ENCODE data around the gene FZD2. TPM values are rescaled to one million over a fixed set of nuclear protein-coding genes. Genes with fewer than 3 reads are reported as not detected.
A peak's percentile ranks its signal among the peaks of the same experiment; 100 is the strongest.

FZD2 gene
- total RNA-seq, 1 experiment from 2014 or later: 12.8 TPM

DNA sequence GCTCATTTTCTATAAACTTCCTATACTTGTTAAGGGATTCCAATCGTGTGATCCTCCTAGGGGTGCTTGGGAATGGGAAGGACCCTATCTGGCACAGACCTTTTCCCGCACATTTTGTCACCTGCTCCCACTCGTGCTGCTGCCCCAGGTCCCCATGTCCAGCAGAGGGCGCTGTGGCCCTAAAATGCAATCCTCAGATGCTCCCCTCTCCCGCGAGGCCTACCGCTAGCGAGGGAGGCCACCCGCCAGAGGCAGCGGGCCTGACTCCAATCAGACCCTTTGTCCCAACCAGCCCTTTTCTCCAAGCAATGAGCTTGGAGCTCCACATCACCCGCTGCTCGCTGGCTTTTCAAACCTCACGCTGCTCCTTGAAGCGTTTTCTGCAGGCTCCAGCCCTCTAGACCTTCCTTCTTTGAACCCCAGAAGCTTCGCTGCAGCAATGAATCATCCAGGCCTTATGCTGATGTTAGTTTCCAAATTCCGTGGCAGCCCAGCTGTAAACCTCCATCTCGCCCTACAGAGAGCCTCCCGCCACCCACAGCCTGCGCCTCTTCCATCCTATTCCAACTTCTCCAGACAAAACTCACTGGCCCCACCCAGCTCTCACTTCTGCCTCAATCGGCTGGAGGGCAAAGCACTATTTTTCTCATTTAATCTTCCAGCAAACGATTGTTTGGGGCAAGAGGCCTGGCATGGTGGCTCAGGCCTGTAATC is 23.6 kb upstream of the FZD2 start:
- Histone ChIP-seq H3K79me2 (ENCODE audit: insufficient read depth, low read length) (no peaks in the 10 kb centered on the region), H3K9me2 (ENCODE audit: insufficient read depth) (no peaks in the 10 kb centered on the region), H3K9ac (ENCODE audit: low read length) (peak overlapping the region; percentile 32; the same call in 1 of the 2 replicates), H2AFZ (ENCODE audit: low read depth, low read length, poor library complexity, severe bottlenecking) (peak overlapping the region; percentile 87), H3K27me3 (ENCODE audit: insufficient read depth, low read length) (no peaks in the 10 kb centered on the region), H3K4me1 (ENCODE audit: control insufficient read depth in 1 of 2, insufficient read depth in 2 of 2, low read length in 2 of 2) (peaks cover 6 to 32% of the 10 kb centered on the region in 2 experiments; a peak in 3 of 4 replicates), H3K4me3 (replicated peaks in 1 of 2; ENCODE audit: low read depth in 1 of 2, low read length in 2 of 2) (no peak overlapping the region), H4K20me1 (ENCODE audit: insufficient read depth) (no peaks in the 10 kb centered on the region), H3K9me3 (ENCODE audit: control insufficient read depth in 1 of 2, insufficient read depth in 1 of 2, low read depth in 1 of 2, low read length in 2 of 2) (no peaks in the 10 kb centered on the region), H3K4me2 (ENCODE audit: low read length) (peak overlapping the region; percentile 45), H3K36me3 (ENCODE audit: control insufficient read depth in 1 of 2, insufficient read depth in 2 of 2, low read length in 2 of 2) (no peaks in the 10 kb centered on the region), H3K27ac (ENCODE audit: low read depth, low read length) (peak overlapping the region; percentile 15; the same call in 1 of the 2 replicates)
- ChIA-PET POLR2A (interaction anchor here (0.6 to 1.1 kb wide), 3 partner anchors 10 to 225 kb away, joined by 3 to 7 read pairs (median 3); partner anchors contain the start of gene ADAM11), RAD21 (ENCODE audit: low non-redundant PET in 1 of 2, low total read pairs in 2 of 2, uncharacterized antibody in 2 of 2, unreplicated experiment in 2 of 2) (interaction anchor here in 1 of 2 experiments (0.6 to 0.7 kb wide), 2 partner anchors 11 to 137 kb away, joined by 3 to 5 read pairs; no protein-coding TSS in a partner anchor), CTCF (interaction anchor here (0.7 to 3.2 kb wide), 14 partner anchors 11 to 488 kb away, joined by 3 to 32 read pairs (median 4); partner anchors contain the start of gene CCDC43)
- DNase-seq (ENCODE audit: low read depth, low spot score): peak; percentile 77
- BruUV-seq (replicated peaks): no TSS peak
- intact Hi-C loops (cut with micrococcal nuclease): loop anchor here (1.0 kb wide), 3 partner anchors 24 to 139 kb away; partner anchors contain the start of gene FZD2
- TF ChIP-seq RAD21 (IDR thresholded peaks at IDR 0.05; ENCODE audit: low read depth) (peak; percentile 98), TCF7L2 (IDR thresholded peaks at IDR 0.05; ENCODE audit: borderline replicate concordance, extremely low read depth, insufficient read depth, insufficient read length) (no peak), YY1 (IDR thresholded peaks at IDR 0.05; ENCODE audit: extremely low read depth, insufficient replicate concordance, low read depth, low read length) (no peak), ZFX (IDR thresholded peaks at IDR 0.05) (peak; percentile 78)
- TF ChIP-seq, protein P1, sequence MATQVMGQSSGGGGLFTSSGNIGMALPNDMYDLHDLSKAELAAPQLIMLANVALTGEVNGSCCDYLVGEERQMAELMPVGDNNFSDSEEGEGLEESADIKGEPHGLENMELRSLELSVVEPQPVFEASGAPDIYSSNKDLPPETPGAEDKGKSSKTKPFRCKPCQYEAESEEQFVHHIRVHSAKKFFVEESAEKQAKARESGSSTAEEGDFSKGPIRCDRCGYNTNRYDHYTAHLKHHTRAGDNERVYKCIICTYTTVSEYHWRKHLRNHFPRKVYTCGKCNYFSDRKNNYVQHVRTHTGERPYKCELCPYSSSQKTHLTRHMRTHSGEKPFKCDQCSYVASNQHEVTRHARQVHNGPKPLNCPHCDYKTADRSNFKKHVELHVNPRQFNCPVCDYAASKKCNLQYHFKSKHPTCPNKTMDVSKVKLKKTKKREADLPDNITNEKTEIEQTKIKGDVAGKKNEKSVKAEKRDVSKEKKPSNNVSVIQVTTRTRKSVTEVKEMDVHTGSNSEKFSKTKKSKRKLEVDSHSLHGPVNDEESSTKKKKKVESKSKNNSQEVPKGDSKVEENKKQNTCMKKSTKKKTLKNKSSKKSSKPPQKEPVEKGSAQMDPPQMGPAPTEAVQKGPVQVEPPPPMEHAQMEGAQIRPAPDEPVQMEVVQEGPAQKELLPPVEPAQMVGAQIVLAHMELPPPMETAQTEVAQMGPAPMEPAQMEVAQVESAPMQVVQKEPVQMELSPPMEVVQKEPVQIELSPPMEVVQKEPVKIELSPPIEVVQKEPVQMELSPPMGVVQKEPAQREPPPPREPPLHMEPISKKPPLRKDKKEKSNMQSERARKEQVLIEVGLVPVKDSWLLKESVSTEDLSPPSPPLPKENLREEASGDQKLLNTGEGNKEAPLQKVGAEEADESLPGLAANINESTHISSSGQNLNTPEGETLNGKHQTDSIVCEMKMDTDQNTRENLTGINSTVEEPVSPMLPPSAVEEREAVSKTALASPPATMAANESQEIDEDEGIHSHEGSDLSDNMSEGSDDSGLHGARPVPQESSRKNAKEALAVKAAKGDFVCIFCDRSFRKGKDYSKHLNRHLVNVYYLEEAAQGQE (IDR thresholded peaks at IDR 0.05; ENCODE audit: low read depth): no peak
- TF ChIP-seq, protein P2, sequence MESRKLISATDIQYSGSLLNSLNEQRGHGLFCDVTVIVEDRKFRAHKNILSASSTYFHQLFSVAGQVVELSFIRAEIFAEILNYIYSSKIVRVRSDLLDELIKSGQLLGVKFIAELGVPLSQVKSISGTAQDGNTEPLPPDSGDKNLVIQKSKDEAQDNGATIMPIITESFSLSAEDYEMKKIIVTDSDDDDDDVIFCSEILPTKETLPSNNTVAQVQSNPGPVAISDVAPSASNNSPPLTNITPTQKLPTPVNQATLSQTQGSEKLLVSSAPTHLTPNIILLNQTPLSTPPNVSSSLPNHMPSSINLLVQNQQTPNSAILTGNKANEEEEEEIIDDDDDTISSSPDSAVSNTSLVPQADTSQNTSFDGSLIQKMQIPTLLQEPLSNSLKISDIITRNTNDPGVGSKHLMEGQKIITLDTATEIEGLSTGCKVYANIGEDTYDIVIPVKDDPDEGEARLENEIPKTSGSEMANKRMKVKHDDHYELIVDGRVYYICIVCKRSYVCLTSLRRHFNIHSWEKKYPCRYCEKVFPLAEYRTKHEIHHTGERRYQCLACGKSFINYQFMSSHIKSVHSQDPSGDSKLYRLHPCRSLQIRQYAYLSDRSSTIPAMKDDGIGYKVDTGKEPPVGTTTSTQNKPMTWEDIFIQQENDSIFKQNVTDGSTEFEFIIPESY (IDR thresholded peaks at IDR 0.05; ENCODE audit: extremely low read depth, insufficient replicate concordance, low read length): no peak
- TF ChIP-seq, protein P3, sequence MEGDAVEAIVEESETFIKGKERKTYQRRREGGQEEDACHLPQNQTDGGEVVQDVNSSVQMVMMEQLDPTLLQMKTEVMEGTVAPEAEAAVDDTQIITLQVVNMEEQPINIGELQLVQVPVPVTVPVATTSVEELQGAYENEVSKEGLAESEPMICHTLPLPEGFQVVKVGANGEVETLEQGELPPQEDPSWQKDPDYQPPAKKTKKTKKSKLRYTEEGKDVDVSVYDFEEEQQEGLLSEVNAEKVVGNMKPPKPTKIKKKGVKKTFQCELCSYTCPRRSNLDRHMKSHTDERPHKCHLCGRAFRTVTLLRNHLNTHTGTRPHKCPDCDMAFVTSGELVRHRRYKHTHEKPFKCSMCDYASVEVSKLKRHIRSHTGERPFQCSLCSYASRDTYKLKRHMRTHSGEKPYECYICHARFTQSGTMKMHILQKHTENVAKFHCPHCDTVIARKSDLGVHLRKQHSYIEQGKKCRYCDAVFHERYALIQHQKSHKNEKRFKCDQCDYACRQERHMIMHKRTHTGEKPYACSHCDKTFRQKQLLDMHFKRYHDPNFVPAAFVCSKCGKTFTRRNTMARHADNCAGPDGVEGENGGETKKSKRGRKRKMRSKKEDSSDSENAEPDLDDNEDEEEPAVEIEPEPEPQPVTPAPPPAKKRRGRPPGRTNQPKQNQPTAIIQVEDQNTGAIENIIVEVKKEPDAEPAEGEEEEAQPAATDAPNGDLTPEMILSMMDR (IDR thresholded peaks at IDR 0.05 in 2 of 3, conservative IDR thresholded peaks at IDR 0.05 in 1 of 3; ENCODE audit: borderline replicate concordance in 1 of 3, insufficient read depth in 1 of 3, low read depth in 2 of 3, low read length in 2 of 3): peak; percentile 91 to 99 (median 94)
- TF ChIP-seq, protein P4, sequence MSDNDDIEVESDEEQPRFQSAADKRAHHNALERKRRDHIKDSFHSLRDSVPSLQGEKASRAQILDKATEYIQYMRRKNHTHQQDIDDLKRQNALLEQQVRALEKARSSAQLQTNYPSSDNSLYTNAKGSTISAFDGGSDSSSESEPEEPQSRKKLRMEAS (IDR thresholded peaks at IDR 0.05): peak; percentile 74; the same call in 1 of the 2 replicates
- ATAC-seq: peak; percentile 94

Measured in HCT116 (cell line).